GM18517 (cell line): ENCODE data around the gene NRP2.

ENCODE experiments used
- ATAC-seq: cut with Tn5 transposase; IDR thresholded peaks from one replicate; pipeline ENCODE4 v1.9.1; 2021; ENCODE audit warnings: mild to moderate bottlenecking, moderate library complexity; ENCODE audit not compliant: unreplicated experiment

NRP2 gene

GRCh38 chr2:205751569-205752031 lies 69.3 kb downstream of the NRP2 start:
- ATAC-seq = no peak

DNA sequence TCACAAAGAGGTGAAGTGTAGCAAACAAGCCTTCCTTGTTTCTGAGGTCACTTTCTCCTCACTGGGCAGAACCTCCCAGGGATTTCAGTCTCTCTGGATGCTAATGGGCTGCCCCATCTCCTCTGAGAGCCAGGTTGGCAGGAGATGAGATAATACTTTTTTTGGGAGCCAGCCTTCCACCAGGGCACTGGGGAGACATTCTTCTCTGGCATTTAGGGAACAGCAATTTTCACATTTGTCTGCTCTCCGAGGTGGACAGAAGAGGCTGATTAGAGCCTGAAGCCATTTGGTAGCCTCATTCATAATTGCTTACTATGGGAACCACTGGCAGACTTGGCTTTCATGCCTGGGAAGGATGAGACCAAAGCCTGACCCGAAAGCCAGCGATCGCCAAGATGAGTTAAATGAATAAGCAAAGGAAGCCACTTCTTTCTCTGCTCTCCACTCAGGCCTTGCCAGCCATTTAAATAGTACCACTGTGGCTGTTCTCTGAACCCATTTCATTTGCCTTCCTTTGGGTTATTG lies 70.1 kb downstream of the NRP2 start:
- no peak for ATAC-seq

DNA sequence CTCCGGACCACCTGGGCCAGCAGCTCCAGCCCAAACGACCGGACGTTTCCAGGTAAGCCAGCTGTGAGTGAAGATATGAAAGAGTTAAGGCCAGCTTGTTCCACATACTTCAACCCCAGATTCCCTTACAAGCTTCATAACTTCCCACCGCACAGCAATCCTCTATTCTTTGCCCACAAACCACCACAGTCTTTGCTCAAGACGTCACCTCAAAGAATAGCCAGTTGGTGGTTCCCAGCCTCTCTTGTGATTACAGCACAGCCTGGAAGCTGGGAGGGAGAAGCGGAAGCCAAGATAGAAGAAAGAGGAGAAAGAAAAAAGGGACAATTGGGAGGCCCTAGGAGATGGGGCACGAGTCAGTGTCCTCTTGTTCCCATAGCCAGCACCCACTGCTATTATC lies 70.6 kb downstream of the NRP2 start:
- ATAC-seq = no peak

DNA sequence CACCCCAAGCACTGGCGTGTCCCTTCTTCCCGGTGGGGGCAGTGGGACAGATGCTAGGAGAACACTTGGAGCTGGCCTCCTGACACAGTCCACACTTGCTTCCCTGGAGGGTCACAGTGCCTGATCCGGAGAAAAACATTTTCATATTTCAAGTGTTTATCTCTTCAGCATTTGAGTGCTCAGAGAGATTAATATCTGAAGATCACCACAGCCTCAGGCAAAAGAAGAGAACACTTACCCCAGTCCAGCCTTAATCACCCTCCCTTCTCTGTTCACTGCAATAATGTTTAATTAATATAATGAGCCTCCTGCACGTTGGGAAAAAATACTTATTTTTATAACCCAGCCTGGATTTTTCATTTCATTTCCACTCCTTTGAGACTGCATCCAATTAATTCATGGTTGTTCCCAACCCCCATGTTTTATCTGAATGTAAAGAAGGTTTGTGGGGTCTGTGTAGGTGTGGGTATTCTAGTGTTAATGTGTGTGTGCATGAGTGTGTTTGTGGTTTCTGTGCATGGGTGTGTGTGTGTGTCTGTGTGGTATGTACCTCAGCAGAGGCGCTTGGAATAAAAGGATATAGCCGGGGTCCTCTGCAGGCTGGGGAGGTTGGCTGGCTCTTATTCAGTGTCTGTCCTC lies 72.1 kb downstream of the NRP2 start:
- ATAC-seq = no peak

DNA sequence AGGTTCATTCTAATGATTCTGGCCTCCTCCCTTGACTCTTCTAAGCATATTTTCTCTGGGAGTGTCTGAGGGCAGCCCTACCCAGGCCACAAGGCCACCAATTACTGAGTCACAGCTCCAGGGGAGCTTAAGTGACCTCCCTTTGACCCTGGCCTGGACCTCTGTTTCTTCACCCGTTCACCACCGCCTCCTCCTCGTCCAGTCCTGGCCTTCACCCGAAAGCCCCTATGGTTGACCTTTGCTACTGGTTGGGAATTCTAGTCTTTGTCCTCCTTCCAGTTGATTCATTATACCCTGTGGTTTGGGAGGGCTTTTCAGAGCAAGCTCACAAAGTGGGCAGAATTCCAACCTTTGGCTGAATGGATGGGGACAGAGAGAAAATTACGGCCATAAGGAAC lies 72.6 kb downstream of the NRP2 start:
- no peak for ATAC-seq

- no peak for ATAC-seq
These were observed 73.6 kb downstream of the NRP2 start for GRCh38 chr2:205755923-205756322.

- no peak for ATAC-seq
These were observed 75.0 kb downstream of the NRP2 start for GRCh38 chr2:205757271-205757670.

- no peak for ATAC-seq
These were observed 75.8 kb downstream of the NRP2 start for GRCh38 chr2:205758051-205758450.

DNA sequence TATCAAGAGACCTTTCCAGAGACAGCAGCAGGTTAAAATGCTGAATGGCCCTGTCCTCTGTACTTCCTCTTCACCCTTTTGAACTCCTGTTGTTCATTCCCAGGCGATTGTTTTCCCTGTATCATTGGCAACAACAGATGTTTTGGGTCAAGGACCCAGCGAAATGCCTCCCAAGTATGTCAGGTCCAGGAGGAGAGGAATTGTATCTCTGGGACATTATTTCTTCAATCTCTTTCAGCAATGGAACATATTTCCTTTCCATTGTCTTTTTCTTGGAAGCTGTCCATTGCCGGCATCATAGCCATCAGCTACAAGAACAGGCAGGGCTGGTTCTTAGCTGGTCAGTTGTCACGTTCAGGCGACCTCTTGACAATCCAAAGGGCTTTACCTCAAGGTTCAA lies 76.2 kb downstream of the NRP2 start:
- no peak for ATAC-seq

DNA sequence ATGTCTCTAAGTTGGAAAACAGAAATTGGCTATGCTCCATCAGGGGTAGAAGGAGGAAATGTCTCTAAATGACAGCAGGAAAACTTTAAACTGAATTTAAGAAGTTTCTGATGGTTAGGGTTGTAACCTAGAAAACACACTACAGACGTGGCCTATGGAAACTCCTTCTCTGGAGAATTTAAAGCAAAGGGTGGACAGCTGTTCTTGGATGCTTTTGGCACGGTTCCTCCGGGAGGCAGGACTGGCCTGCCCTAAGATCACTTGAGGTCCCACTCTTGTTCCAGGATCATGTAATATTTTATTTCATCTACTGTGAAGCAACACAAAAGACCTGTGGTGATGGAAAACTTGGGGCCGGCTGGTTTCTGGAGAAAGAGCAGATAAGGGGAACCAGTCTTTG lies 77.0 kb downstream of the NRP2 start:
- no peak for ATAC-seq

DNA sequence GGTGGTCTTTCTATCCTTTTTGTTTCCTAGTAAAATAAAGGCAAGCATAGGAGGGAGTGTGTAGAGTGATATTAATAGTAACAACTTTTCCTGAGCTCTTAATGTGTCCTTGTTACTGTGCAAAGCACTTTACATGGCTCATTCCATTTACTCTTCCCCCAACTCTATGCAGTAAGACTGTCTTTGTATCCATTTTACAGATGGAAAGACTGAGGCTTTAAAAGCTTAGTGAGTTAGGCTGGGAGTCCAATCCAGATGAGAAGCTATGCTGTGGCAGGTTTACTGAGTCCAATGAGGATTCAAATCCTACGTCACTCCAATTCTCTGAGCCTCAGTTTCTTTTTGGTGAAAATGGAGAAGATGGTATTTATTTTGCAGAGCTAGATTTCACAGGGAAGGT lies 77.4 kb downstream of the NRP2 start:
- ATAC-seq = no peak

DNA sequence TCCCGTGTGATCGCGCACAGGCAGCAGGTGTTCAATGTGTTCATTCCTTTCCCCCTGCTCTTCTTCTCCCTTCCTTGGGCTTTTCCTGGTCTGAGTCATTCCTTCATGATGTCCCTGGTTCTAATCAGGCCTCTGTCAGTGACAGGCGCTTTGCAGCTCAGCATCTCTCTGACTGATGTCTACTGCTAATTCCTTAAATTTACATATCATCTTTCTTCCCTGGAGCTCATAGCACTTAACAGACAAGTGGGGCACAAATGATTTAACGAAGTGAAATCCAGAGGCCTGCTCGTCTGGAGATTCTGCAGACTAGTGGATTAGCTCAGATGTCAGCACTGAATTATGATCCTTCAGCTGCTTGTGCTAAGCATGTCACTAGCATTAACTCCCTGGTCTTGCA lies 77.9 kb downstream of the NRP2 start:
- ATAC-seq = no peak

DNA sequence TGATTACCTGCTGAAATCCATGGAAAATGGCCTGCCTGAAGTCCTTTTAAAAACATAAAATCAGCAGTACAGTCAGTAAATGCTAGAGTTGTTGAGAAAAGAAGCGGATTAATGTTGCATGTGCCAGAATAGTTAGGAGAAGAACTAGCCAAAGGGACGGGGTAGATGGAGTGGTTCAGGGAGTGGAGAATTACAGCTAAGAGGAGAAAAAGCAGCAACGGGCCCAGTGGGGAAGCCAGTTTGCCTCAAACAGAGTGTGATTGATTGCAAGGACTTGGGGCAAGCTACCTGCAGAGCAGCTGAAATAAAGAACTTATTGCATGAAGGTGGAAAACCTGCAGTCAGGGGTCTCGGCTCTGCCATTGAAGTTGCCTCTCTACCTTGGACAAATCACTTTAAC lies 79.1 kb downstream of the NRP2 start:
- no peak for ATAC-seq

GRCh38 chr2:205762881-205763280 lies 80.6 kb downstream of the NRP2 start:
- no peak for ATAC-seq

DNA sequence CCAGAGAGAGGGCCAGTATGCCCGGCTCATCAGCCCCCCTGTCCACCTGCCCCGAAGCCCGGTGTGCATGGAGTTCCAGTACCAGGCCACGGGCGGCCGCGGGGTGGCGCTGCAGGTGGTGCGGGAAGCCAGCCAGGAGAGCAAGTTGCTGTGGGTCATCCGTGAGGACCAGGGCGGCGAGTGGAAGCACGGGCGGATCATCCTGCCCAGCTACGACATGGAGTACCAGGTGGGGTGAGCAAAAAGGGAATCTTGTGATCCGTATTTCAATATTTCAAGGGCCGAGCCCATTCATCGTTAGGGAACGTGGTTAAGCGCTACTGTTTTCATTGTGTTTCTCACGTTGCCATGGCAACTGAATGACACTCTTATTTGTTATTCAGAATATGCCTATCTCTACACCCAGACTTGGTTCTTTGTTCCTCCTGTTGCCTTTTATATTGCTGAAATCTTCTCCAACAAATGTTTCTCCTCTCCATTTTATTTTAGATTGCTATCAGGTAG lies 81.5 kb downstream of the NRP2 start:
- no peak for ATAC-seq

DNA sequence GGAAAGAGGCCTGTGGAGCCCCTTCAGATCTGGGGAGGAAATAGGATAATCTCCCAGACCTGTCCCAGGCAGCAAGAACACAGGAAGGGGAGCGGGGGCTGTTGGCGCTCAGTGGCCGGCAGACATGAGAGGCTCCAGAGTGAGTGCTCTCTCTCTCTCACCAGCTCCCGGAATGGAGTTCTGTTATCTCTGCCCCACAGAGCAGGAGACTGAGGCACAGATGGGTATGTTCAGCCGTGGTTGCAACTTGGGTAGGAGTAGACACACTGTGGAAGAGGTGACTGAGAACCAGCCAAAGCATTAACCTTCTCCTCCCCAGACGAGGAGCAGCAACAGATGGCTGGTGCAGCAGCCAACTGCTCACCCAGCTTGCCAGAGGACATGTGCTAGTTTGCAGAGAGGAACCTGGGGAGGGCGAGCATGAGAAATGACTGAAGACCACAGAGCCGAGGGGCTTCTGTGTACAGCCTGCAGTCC lies 82.0 kb downstream of the NRP2 start:
- no peak for ATAC-seq

- ATAC-seq = no peak
These were observed 82.8 kb downstream of the NRP2 start for GRCh38 chr2:205765151-205765550.

- no peak for ATAC-seq
These were observed 84.6 kb downstream of the NRP2 start for GRCh38 chr2:205766779-205767359.

GRCh38 chr2:205767617-205768016 lies 85.3 kb downstream of the NRP2 start:
- ATAC-seq = no peak

DNA sequence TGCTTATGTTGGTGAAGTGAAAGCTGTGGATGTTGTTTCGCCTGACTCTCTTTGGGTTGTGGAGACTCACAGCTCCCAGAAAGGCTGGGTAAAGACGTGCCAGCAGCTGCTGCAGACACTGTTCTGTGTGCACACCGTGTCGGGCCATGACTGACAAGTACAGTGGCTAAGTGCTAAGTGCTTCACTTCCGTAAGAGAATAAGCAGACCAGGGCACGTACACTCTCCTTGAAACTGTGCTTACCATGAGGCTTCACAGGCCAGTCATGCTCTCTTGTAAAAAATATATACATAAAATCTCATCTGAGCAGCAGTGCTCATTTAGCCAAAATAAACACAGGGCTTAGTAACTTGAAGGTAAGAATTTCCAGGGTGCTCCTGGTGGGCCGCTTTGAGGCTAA lies 86.0 kb downstream of the NRP2 start:
- no peak for ATAC-seq

DNA sequence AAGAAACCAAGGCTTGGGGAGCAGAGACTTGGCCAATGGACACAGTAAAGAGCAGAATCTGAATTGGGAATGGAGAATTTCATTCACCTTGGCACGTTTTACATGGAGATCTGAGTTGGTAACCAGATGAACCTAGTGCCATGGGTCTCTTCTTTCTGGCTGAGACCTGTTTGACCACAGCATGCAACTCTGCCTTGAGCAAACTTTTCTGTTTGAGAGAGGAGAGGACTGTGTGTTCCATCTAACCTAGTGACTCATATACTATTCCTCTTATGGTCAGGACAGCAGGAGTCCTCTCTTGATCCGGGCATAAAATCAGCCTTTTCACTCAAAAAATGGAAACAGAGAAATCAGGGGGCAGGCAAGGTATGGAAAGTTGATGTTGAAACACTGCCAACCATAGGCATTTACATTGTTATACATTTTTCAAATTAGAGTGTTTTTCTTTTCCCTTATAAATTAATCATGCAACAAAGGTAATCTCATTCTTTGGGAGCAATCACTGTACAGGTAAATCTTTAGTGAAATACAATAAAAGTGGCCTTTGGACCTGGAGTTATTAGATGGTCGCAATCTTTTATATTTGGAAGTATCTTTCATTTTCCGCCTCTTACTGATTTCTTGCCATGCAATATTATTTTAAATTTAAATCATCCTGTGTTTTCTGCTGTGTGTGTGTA lies 86.7 kb downstream of the NRP2 start:
- ATAC-seq = no peak

- no peak for ATAC-seq
These were observed 87.2 kb downstream of the NRP2 start for GRCh38 chr2:205769495-205769850.
